K562 (cell line): ENCODE results near the gene ELMO1. TPM values are rescaled to one million over a fixed set of nuclear protein-coding genes. Genes with fewer than 3 reads are reported as not detected.

ENCODE experiments used
- ATAC-seq: fragments of 200-7000 bp; cut with Tn5 transposase; 3 replicates; pipeline ENCODE4 v1.9.1; 2020; ENCODE audit warnings: moderate library complexity
- BruUV-seq: library from RNA; stranded (reverse); fragments of 400-500 nt; replicated peaks from 2 replicates; lab custom pipeline; 2021; lab: Mats Ljungman, UMichigan
- CTCF ChIA-PET: fragments of 300-600 bp; formaldehyde crosslinking; extraction: SDS; loops from one replicate; lab custom pipeline; 2021; ENCODE audit warnings: low intra/inter-chr PET ratio; lab: Yijun Ruan, JAX
- POLR2A ChIA-PET: fragments of 300-600, 350-650 bp; sonication (Branson Sonifier 250); formaldehyde crosslinking; extraction: SDS; loops from one replicate; lab custom pipeline; 2021; ENCODE audit warnings: antibody characterized with exemption, inconsistent platforms; lab: Yijun Ruan, JAX
- DNase-seq, 4 experiments: peaks; one replicate each; pipeline versions ENCODE4 v3.0.0 to v3.0.0-alpha.2; 2011 to 2018; ENCODE audit warnings: low spot score in 3 of 4, mixed read lengths in 3 of 4; ENCODE audit errors: extremely low read depth in 1 of 4
- FAIRE-seq: peaks from 2 replicates; lab custom pipeline; 2011; peaks lifted over from hg19 to GRCh38; lab: Jason Lieb, UNC
- H2AFZ ChIP-seq: 2 replicates; pipeline ENCODE4 v1.6.0; 2011; ENCODE audit warnings: low read depth, low read length, control low read depth, inconsistent platforms
- H3K27ac ChIP-seq: fragments of 200-600 bp; 3 replicates; pipeline ENCODE4 v1.8.0; 2011; ENCODE audit warnings: low read depth, mild to moderate bottlenecking, control low read depth, inconsistent platforms, low read length, moderate library complexity, mixed read lengths; ENCODE audit errors: extremely low read depth
- H3K27me3 ChIP-seq, 2 experiments: fragments of 300-600 bp in 1 of 2; 2 replicates in 1 of 2; 3 replicates in 1 of 2; pipeline versions ENCODE4 v1.6.0 to v1.8.0; 2011; ENCODE audit warnings: inconsistent platforms in 2 of 2, low read length in 2 of 2, mild to moderate bottlenecking in 1 of 2, mixed read lengths in 1 of 2, moderate library complexity in 1 of 2; ENCODE audit not compliant: control insufficient read depth in 2 of 2, insufficient read depth in 2 of 2
- H3K36me3 ChIP-seq: fragments of 300-600 bp; 3 replicates; pipeline ENCODE4 v1.8.0; 2011; ENCODE audit warnings: mild to moderate bottlenecking, low read length, inconsistent platforms; ENCODE audit not compliant: control insufficient read depth, insufficient read depth
- H3K4me1 ChIP-seq, 2 experiments: fragments of 200-600 bp in 1 of 2; replicated peaks in 1 of 2; 2 replicates in 1 of 2; 3 replicates in 1 of 2; pipeline versions ENCODE4 v1.5.1 to v1.8.0; 2011; ENCODE audit warnings: inconsistent platforms in 2 of 2, low read length in 2 of 2, mild to moderate bottlenecking in 1 of 2, mixed read lengths in 1 of 2, moderate library complexity in 1 of 2; ENCODE audit not compliant: control insufficient read depth in 2 of 2, insufficient read depth in 2 of 2
- H3K4me2 ChIP-seq: 2 replicates; pipeline ENCODE4 v1.6.1; 2011; ENCODE audit warnings: low read length, control low read depth, inconsistent platforms, mixed read lengths; ENCODE audit not compliant: insufficient read depth
- H3K4me3 ChIP-seq: fragments of 200-600 bp; sonication (generic), shearing (Covaris generic); 2 replicates; pipeline ENCODE4 v1.5.1; 2016; ENCODE audit warnings: control low read depth, inconsistent platforms
- H3K79me2 ChIP-seq: fragments of 200-600 bp; 3 replicates; pipeline ENCODE4 v1.8.0; 2011; ENCODE audit warnings: low read length, inconsistent platforms; ENCODE audit not compliant: control insufficient read depth, insufficient read depth
- H3K9ac ChIP-seq, 2 experiments: 2 replicates each; pipeline versions ENCODE4 v1.6.0 to v1.6.1; 2011; ENCODE audit warnings: low read depth in 2 of 2, low read length in 2 of 2, control low read depth in 1 of 2, inconsistent platforms in 1 of 2, mild to moderate bottlenecking in 1 of 2, mixed read lengths in 1 of 2; ENCODE audit not compliant: insufficient read depth in 1 of 2
- H3K9me1 ChIP-seq: one replicate; pipeline ENCODE4 v1.6.0; 2011; ENCODE audit warnings: inconsistent platforms, mild to moderate bottlenecking, low read length, moderate library complexity; ENCODE audit not compliant: control insufficient read depth, insufficient read depth
- H3K9me3 ChIP-seq: replicated peaks from 2 replicates; pipeline ENCODE4 v1.5.1; 2011; ENCODE audit warnings: low read depth, low read length, inconsistent platforms; ENCODE audit not compliant: control insufficient read depth, insufficient read depth
- H4K20me1 ChIP-seq: replicated peaks from 2 replicates; pipeline ENCODE4 v1.6.1; 2011; ENCODE audit warnings: low read length, inconsistent platforms, mixed read lengths; ENCODE audit not compliant: control insufficient read depth, insufficient read depth
- CBFA2T3 ChIP-seq: fragments of 450-650 bp; IDR thresholded peaks from 2 replicates; pipeline ENCODE4 v1.6.1; 2017
- MLX ChIP-seq, 2 experiments: fragments of 450-650 bp in 1 of 2; sonication (generic) in 1 of 2; formaldehyde crosslinking; conservative IDR thresholded peaks; 2 replicates each; pipeline versions ENCODE4 v1.4.0 to v1.8.1; 2020 to 2022; ENCODE audit warnings: mild to moderate bottlenecking in 1 of 2, missing genetic modification reagents in 1 of 2
- NCOA4 ChIP-seq: fragments of 450-650 bp; IDR thresholded peaks from 2 replicates; pipeline ENCODE4 v1.6.1; 2018; ENCODE audit warnings: mild to moderate bottlenecking; ENCODE audit not compliant: partially characterized antibody
- PCBP2 ChIP-seq: fragments of 200-400 bp; formaldehyde crosslinking; IDR thresholded peaks from 2 replicates; pipeline ENCODE4 v1.6.1; 2018; ENCODE audit warnings: low read length, low read depth, mild to moderate bottlenecking, moderate library complexity; ENCODE audit not compliant: poor library complexity, severe bottlenecking
- TGIF2 ChIP-seq: sonication (generic); formaldehyde crosslinking; IDR thresholded peaks from 2 replicates; pipeline ENCODE4 v1.8.1; 2022; ENCODE audit warnings: mild to moderate bottlenecking, missing genetic modification reagents, moderate library complexity
- ZNF445 ChIP-seq: fragments of 250-450 bp; sonication (Bioruptor Pico); IDR thresholded peaks from 2 replicates; pipeline ENCODE4 v1.4.0; 2020; ENCODE audit warnings: low read depth, mild to moderate bottlenecking, moderate library complexity
- WGBS: fragments of 100-300 bp; shearing (Covaris generic); methylation state at CpG from one replicate; pipeline ENCODE4 v1.1.6; 2016; ENCODE audit warnings: low coverage, mixed read lengths; ENCODE audit not compliant: insufficient coverage; ENCODE audit errors: missing lambda C conversion rate; 5-methylcytosine and 5-hydroxymethylcytosine counted together
- in situ Hi-C: fragments of 300-500 bp; cut with MboI; formaldehyde crosslinking; loops from 4 replicates; pipeline ENCODE4 v1.15.0; 2018; ENCODE audit warnings: inconsistent platforms, mixed read lengths
- intact Hi-C: fragments of 100-400 bp; cut with micrococcal nuclease; formaldehyde crosslinking; loops from 2 replicates; pipeline ENCODE4 v1.14.2; 2022
- polyA plus RNA-seq, 8 experiments: library from polyadenylated mRNA; depleted of rRNA in 4 of 8; stranded (reverse) in 5 of 8; unstranded in 3 of 8; fragments of >200 nt; fragmentation: Nextera tagmentation in 2 of 8; fragmentation: Illumina TruSeq in 1 of 8; extraction: Ambion mirVana in 2 of 8; extraction: Trizol in 1 of 8; gene quantifications; 2 replicates each; pipeline versions ENCODE4 v1.2.1 to v1.2.3, GENCODE V29; 2011 to 2014; ENCODE audit warnings: inconsistent platforms in 1 of 8, missing spikeins in 1 of 8
- total RNA-seq, 7 experiments: library from RNA; depleted of rRNA in 6 of 7; stranded (reverse); fragments of >200 nt in 6 of 7; fragmentation: Illumina TruSeq in 2 of 7; extraction: Trizol in 2 of 7; gene quantifications; 2 replicates each; pipeline versions ENCODE4 v1.2.1 to v1.2.3, GENCODE V29; 2011 to 2021; ENCODE audit warnings: low replicate concordance in 1 of 7

The ELMO1 gene
- total and polyA plus RNA-seq, 9 of the 15 experiments (the other 6 are each of a cell fraction or from before 2014, with no cell fraction given): 0.36 to 7.2 (median 3.6) TPM

GRCh38 chr7:37409461-37409860 is 39.2 kb downstream of the ELMO1 start:
- intact Hi-C loops (no loop called here), in situ Hi-C loops (no loop called here)
- 6% methylated on average over 2 of the region's 2 CpGs for WGBS
- Histone ChIP-seq H3K9me3 (no peaks in the 10 kb centered on the region), H3K4me3 (no peak overlapping the region), H3K27me3 (no peaks in the 10 kb centered on the region), H3K9me1 (no peaks in the 10 kb centered on the region), H3K9ac (no peak overlapping the region), H2AFZ (no peak overlapping the region)
- DNase-seq: no peak
- no peak for ATAC-seq
- TF ChIP-seq TGIF2 (CRISPR knock-in tag) (no peak), NCOA4 (no peak), ZNF445 (CRISPR knock-in tag) (no peak), PCBP2 (no peak), MLX (CRISPR knock-in tag; conservative IDR thresholded peaks at IDR 0.05) (no peak), CBFA2T3 (no peak)
- TF ChIP-seq, all 486 proteins: peak for 0
- BruUV-seq: no TSS peak
- Histone ChIP-seq H3K79me2 (no peaks in the 10 kb centered on the region), H3K36me3 (no peaks in the 10 kb centered on the region), H4K20me1 (peaks cover 5% of the 10 kb centered on the region; the same call in 1 of the 2 replicates), H3K4me2 (no peak overlapping the region), H3K4me1 (peaks cover 4 to 15% of the 10 kb centered on the region in 2 experiments; a peak in 4 of 5 replicates), H3K27ac (no peak overlapping the region)
- POLR2A ChIA-PET: no interaction called here
- no peak for FAIRE-seq
- CTCF ChIA-PET: interaction anchor here (0.6 kb wide), 1 partner anchor 208 kb away, joined by 3 read pairs; no protein-coding TSS in a partner anchor
